CD4-positive, alpha-beta T cell treated with Interleukin-10 for 1 hour (primary cell): ENCODE measurements around the gene SNCG.
"Not testable (repeated sequence)": the region's sequence is repeated elsewhere in the genome, so short reads cannot be mapped to it uniquely, and the experiment has no call there.

Experiments used
- DNase-seq: peaks from one replicate; pipeline ENCODE4 v3.0.0-alpha.2; 2020

The SNCG gene

GRCh38 chr10:86958116-86958900 is at the start of gene SNCG:
TSS of gene SNCG (plus strand) at chr10:86958599. CDS start at chr10:86958698, 99 bp downstream.
- no peak for DNase-seq

- no peak for DNase-seq
These were observed 43.7 kb upstream of the SNCG start for GRCh38 chr10:86914734-86915133.

GRCh38 chr10:86918022-86918471 is 40.4 kb upstream of the SNCG start:
- DNase-seq = no peak

GRCh38 chr10:86922553-86922961 is 35.8 kb upstream of the SNCG start:
- DNase-seq = no peak

GRCh38 chr10:86929468-86930380 is 28.7 kb upstream of the SNCG start:
- no peak for DNase-seq

GRCh38 chr10:86931872-86932271 is 26.5 kb upstream of the SNCG start:
- DNase-seq = no peak

GRCh38 chr10:86932674-86933073 is 25.7 kb upstream of the SNCG start:
- no peak for DNase-seq

GRCh38 chr10:86934162-86934711 is 24.2 kb upstream of the SNCG start:
- not testable (repeated sequence) for DNase-seq

- no peak for DNase-seq
These were observed 21.5 kb upstream of the SNCG start for GRCh38 chr10:86936661-86937501.

- DNase-seq = no peak
These were observed 20.8 kb upstream of the SNCG start for GRCh38 chr10:86937502-86938154.

GRCh38 chr10:86938260-86938659 is 20.1 kb upstream of the SNCG start:
- DNase-seq = no peak

GRCh38 chr10:86940076-86940475 is 18.3 kb upstream of the SNCG start:
- not testable (repeated sequence) for DNase-seq

GRCh38 chr10:86940677-86941076 is 17.7 kb upstream of the SNCG start:
- no peak for DNase-seq

- no peak for DNase-seq
These were observed 17.0 kb upstream of the SNCG start for GRCh38 chr10:86941426-86941825.

GRCh38 chr10:86941991-86942421 is 16.4 kb upstream of the SNCG start:
- DNase-seq = no peak

- no peak for DNase-seq
These were observed 15.7 kb upstream of the SNCG start for GRCh38 chr10:86942441-86943315.

GRCh38 chr10:86943316-86944030 is 14.9 kb upstream of the SNCG start:
- no peak for DNase-seq

GRCh38 chr10:86944031-86944419 is 14.4 kb upstream of the SNCG start:
- DNase-seq = no peak

- no peak for DNase-seq
These were observed 13.9 kb upstream of the SNCG start for GRCh38 chr10:86944471-86944870.

- DNase-seq = no peak
These were observed 13.5 kb upstream of the SNCG start for GRCh38 chr10:86944907-86945306.
